Hematopoietic multipotent progenitor cell treated with erythropoietin and hydrocortisone succinate and interleukin-3 and kit ligand, for 15 days (in vitro differentiated cells): ENCODE measurements around the gene HSPA1B.
"Not testable (repeated sequence)": the region's sequence is repeated elsewhere in the genome, so short reads cannot be mapped to it uniquely, and the experiment has no call there.

ENCODE experiments used
- DNase-seq: peaks from one replicate; pipeline ENCODE4 v3.0.0-alpha.2; 2015; ENCODE audit warnings: low spot score

Gene HSPA1B

DNA sequence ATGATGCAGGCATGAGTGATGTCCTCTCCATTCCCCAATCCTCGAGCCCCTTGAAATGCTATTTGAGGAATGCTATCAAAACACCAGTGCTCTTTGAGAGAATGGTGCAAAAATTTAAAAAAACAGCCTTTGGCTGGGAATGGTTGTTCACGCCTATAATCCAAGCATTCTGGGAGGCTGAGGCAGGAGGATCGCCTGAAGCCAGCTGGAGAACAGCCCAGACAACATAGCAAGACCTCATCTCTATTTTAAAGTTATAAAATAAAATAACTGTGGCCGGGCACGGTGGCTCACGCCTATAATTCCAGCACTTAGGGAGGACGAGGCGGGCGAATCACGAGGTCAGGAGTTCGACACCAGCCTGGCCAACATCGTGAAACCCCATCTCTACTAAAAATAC, 27.8 kb upstream of the HSPA1B start:
- no peak for DNase-seq

DNA sequence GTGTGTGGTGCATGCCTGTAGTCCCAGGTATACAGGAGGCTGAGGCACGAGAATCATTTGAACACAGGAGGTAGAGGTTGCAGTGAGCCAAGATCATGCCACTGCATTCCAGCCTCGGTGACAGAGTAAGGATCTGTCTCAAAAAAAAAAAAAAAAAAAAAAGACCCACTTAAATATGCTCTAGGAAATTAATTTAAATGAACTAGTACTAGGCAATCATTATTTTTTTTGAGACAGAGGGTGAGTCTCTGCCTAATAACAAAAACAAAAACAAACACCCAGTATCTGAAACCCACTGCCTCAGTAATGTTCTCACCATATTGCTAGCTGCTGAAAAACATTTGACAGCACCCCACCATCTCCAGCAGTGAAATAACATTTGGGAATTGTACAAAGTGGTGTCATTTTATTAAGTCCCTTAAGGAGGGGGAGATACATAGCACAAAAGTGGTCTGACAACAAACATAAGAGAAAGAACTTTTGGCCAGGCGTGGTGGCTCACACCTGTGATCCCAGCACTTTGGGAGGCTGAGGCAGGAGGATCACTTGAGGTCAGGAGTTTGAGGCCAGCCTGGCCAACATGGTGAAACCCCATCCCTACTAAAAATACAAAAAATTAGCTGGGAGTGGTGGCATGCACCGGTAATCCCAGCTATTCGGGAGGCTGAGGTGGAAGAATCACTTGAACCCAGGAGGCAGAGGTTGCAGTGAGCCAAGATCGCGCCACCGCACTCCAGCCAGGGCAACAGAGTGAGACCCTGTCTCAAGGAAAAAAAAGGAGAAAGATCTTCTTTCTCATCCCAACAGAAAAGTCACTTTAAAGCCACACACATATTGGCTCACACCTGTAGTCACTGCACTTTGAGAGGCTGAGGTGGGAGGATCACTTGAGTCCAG, 26.3 kb upstream of the HSPA1B start:
- DNase-seq, result not testable (repeated sequence)

DNA sequence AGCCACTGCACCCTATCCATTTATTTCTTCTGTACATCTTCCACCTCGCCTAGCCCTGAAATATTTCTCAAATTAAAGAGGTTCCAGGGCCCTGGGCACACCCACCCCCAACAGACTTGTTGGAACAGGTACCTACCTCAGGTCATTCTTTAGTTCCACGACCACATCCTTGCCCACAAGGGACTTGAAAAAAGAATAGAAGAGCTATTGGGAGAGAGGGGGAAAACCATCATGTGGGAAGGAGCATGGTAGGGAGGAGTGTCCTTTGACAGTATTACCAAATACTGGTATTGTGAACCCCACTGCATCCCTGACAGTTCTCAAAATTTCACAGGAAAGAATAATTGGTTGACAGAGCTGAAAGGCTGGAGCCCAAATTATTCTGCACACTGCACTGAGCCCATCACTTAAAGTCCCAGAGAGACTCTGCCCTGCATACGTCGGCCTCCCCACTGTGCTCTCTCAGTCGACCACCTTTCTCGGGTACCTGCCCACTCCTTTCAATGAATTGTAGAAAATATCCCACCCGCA, 21.5 kb upstream of the HSPA1B start:
- DNase-seq, result no peak

DNA sequence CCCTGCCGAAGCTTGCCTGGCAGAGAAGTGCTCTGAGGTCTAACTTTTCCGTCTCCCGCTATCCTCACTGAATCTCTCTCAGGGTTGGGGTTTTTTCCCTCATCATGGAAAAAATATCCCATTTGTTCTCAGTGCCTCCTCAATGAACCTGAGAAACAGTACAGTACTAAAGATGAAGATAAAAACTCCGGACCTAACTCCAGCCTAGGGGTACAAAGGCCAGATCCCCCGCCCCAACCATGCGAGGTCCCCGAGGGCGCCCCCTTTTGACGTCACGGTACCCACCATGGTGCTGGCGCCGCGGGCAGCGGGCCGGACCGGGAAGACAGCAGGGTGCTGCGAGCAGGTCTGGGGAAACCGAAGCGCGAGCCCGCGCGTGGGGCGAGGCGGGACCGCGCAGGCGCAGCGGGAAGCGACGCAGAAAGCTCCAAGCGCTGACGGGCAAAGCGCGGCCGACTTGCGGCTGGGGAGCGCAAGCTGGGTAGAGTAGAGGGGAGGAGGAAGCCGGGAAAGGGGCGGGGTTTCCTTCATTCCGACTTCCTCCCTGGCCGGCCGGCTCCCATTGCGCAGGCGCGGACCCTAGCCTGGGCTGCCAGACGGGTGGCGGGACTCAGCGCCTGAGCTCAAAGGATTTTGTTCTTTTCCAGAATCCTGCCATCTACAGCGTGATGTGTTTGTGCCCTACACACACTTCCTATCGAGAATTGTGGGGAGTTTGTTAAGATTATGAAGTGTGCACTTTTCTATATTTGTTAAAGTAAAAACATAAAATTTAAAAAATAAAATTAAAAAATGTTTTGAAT, 20.9 kb upstream of the HSPA1B start, which contains the start of gene LSM2:
Gene LSM2, minus strand, starts transcription at position 497 of the 803 bp plus-strand sequence. Its CDS starts 209 bp downstream, at position 288.
- peak; percentile 97 for DNase-seq

DNA sequence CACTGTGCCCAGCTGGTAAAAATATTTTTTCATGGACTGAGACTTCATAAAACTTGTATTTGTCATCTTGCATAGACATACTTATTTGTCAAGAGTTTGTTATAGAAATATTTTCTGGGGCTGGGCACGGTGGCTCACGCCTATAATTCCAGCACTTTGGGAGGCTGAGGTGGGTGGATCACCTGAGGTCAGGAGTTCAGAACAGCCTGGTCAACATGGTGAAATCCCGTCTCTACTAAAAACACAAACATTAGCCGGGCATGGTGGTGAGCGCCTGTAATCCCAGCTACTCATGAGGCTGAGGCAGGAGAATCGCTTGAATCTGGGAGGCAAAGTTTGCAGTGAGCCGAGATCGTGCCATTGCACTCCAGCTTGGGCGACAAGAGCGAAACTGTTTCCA, 18.9 kb upstream of the HSPA1B start:
- DNase-seq, result not testable (repeated sequence)

DNA sequence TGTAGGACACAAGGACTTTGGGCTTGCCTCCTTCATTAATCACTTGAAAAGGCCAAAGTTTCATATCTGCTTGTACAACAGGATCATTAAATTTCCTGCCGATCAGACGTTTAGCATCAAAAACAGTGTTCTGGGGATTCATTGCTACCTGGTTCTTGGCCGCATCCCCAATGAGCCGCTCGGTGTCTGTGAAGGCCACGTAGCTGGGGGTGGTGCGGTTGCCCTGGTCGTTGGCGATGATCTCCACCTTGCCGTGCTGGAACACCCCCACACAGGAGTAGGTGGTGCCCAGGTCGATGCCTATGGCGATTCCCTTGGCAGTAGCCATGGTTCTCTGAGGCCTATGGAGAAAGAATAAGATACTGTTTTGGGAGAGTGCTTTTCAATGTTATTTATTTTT, 15.9 kb upstream of the HSPA1B start:
- no peak for DNase-seq

DNA sequence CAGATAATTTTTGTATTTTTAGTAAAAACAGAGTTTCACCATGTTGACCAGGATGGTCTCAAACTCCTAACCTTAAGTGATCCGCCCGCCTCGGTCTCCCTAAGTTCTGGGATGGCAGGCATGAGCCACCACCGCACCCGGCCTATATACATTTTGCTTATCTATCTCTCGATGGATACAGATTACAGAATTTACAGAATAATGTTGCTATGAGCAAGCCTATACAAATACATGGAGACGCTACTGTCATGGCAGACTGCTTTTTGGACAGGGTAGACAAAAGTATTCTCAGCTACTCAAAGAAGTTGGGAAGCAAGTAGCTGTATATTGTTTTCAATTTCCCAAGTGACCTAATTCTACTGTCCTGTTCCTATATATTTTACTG, 14.1 kb upstream of the HSPA1B start:
- DNase-seq, result no peak

DNA sequence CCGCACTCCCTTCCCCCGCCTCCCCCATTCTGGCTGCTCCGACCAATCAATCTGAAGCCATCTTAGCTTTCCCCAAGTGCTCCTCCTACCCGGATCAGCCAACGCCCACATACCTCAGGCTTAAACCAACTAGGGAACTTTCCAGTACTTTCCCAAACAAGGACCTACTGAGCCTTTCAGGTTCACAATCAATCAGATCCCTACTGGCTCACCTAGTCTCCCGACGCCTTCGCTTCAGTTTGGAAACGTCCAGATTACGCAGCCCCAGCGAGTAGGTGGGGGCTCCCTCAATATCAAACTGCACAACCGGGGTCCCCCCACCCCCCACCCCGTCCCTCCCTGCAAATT, 12.9 kb upstream of the HSPA1B start:
- DNase-seq, result peak; percentile 70

DNA sequence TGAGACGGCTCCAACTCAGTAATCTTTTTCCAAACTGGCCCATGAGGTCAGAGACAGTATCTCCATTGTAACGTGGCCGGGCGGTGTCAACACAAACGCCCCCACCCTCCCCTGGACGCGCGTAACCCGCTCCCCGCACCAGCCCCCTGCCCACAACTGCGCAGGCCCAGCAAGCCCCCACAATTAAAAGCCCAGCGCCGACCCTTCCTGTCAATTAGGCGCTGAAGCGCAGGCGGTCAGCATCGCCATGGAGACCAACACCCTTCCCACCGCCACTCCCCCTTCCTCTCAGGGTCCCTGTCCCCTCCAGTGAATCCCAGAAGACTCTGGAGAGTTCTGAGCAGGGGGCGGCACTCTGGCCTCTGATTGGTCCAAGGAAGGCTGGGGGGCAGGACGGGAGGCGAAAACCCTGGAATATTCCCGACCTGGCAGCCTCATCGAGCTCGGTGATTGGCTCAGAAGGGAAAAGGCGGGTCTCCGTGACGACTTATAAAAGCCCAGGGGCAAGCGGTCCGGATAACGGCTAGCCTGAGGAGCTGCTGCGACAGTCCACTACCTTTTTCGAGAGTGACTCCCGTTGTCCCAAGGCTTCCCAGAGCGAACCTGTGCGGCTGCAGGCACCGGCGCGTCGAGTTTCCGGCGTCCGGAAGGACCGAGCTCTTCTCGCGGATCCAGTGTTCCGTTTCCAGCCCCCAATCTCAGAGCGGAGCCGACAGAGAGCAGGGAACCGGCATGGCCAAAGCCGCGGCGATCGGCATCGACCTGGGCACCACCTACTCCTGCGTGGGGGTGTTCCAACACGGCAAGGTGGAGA, 12.3 kb upstream of the HSPA1B start, which contains the start of the genes HSPA1A and HSPA1L:
Gene HSPA1A, plus strand, starts transcription at position 519 of the 814 bp plus-strand sequence. Its CDS starts 214 bp downstream, at position 733.
Gene HSPA1L, minus strand, starts transcription at position 259 of the 814 bp plus-strand sequence. CDS start 3,311 bp downstream, outside the sequence.
- DNase-seq, result peak; percentile 77

DNA sequence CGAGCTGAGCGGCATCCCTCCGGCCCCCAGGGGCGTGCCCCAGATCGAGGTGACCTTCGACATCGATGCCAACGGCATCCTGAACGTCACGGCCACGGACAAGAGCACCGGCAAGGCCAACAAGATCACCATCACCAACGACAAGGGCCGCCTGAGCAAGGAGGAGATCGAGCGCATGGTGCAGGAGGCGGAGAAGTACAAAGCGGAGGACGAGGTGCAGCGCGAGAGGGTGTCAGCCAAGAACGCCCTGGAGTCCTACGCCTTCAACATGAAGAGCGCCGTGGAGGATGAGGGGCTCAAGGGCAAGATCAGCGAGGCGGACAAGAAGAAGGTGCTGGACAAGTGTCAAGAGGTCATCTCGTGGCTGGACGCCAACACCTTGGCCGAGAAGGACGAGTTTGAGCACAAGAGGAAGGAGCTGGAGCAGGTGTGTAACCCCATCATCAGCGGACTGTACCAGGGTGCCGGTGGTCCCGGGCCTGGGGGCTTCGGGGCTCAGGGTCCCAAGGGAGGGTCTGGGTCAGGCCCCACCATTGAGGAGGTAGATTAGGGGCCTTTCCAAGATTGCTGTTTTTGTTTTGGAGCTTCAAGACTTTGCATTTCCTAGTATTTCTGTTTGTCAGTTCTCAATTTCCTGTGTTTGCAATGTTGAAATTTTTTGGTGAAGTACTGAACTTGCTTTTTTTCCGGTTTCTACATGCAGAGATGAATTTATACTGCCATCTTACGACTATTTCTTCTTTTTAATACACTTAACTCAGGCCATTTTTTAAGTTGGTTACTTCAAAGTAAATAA, 10.2 kb upstream of the HSPA1B start:
- DNase-seq, result not testable (repeated sequence)

DNA sequence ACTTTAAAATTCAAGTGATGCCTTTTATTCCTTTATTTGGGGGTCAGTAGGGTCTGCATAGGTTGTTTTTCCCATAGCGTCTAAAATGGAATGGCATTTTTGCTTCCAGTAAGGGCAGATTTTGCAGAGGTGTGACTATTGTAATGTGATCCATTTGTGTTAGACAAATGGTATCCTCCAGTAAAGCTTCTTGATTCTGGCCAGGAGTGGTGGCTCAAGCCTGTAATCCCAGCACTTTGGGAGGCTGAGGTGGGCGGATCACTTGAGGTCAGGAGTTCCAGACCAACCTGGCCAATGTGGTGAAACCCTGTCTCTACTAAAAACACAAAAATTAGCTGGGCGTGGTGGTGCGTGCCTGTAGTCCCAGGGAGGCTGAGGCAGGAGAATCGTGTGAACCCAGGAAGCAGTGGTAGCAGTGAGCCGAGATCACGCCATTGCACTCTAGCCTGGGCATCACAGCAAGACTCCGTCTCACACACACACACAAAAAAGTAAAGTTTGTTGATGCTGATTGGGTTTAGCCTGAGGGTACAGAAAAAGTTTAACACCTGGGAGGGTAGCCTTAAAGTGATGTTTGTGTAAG, 9.5 kb upstream of the HSPA1B start:
- DNase-seq, result not testable (repeated sequence)

DNA sequence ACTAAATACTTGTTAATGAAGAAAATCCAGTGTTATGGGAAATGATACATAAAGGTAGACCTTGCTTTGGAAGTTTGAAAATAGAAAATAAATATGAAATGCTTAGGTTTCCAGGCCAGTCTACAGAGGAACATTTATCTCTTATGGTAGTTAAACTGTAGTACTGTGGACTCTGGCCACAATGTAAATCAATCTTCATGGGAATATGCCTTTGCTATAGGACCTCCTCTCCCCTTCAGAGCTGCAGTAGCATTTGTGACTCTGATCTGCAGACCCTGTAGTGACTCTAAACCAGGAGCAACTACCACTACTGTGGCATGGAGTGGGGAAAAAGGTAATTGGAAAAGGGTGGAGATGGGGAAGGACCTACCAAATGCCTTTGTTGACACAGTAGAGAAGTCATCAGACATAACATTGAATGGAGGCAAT, 7.7 kb upstream of the HSPA1B start:
- no peak for DNase-seq

DNA sequence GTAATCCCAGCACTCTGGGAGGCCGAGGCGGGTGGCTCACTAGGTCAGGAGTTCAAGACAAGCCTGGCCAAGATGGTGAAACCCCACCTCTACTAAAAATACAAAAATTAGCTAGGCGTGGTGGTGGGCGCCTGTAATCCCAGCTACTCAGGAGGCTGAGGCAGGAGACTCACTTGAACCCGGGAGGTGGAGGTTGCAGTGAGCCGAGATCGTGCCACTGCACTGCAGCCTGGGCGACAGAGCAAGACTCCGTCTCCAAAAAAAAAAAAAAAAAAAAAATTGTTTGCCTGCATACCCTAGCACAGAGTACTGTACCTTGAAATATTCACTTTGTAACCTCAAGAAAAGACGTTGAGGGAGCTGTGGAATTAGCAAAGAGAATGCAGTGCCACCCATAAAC, 7.1 kb upstream of the HSPA1B start:
- DNase-seq, result not testable (repeated sequence)

DNA sequence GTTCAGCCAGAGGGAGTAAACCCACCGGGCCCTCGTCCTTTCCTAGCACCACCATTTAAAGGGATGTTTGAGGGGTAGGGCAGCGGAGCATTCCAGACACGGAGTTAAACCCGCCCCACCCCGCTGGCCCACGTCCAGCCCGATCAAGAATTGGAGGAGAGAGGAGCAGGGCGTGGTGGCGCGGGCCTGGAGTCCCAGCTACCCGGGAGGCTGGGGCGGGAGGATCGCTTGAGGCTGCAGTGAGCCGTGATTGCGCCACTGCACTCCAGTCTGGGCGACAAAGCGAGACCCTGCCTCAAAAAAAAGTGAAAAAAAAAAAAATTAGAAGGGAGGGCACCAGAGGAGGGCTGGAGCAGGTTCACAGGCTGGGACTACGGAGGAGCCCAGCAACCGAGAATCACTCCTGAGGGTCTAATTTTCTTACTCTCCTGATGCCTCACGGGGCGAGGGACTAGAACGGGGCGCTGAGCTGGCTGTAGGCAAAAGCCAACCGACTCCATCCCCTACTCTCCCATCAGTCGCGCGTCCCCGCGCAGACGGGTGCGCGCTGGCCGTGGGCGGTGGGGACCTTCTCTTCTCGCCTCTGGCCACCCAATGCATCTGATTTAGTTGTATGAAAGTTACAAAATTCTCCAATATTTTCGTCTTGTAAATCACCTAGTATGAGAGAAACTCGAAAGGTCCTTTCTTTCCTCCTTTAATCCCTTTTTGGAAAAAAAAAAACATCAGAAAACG, 6.1 kb upstream of the HSPA1B start:
- peak; percentile 73 for DNase-seq

DNA sequence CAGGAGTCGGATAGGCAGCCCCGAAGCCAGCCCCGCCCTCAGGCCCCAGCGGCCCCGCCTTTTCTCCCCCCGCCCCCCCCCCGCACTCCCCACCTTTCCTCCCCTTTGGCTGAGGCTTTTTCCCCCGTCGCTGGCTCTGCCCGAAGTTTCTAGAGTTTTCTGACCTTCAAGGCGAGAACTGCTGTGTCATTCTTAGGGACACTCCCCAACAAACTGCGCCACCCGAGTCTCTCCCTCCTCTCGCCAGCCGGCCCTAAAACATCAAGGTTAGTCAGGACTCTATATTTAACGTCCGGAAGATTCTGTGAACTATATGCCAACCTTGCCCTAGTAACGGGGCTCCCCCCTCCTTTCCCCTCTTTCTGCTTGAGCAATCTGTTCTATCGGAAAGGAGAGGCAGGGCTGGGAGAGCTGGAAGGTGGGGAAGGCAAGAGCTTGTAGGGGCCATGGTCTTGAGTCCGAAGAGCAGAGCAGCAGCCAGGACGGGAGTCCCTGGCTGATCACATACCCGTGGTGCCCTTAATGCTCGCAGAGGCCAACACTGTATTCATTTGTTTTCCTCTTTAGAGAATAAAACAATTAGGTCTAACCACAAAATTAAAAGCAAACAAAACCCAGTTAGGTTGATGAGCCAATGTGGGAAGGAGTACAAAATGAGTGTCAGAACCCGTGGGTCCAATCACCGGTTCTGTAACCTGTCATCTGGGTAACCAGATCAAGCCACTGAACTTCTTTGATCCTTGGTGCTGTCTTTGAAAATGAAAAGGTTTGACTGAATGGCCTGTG, 5.3 kb upstream of the HSPA1B start:
- peak; percentile 92 for DNase-seq

DNA sequence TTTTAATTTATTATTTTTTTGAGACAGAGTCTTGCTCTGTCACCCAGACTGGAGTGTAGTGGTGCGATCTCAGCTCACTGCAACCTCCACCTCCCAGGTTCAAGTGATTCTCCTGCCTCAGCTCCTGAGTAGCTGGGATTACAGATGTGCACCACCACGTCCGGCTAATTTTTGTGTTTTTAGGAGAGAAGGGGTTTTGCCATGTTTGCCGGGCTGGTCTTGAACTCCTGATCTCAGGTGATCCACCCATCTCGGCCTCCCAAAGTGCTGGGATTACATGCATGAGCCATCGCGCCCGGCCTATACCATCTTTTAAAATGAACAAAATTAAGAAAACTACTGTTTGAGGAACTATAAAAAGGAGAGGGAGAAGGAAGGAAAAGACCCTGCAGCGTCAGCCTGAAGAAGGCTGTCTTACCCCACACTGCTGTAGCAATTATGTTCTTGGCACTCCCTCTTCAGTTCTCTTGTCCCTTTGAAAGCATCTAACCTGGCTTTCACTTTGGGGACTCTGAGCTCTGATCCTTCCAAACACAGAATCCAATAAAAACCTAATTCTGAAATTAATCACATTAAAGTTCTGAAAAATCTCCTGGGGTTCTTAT, 3.8 kb upstream of the HSPA1B start:
- DNase-seq, result not testable (repeated sequence)

DNA sequence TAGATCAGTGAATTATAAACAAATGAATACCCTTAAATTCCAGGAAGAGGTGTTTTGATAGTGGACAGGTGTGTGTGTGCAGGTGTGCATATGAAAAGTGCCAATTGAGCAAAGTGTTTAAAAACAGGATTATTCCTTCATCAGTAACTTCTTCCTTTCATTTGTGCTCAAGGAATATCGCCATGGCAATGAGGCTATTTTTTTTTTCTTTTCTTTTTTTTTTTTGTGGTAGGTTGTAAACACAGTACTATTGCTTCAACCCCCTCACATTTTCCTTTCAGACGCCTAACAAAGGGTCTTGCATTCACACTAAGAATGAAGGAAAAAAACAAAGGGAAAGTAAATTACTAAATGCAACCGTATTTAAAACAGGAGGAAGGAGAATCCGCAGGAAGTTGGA, 2.0 kb upstream of the HSPA1B start:
- DNase-seq, result no peak

DNA sequence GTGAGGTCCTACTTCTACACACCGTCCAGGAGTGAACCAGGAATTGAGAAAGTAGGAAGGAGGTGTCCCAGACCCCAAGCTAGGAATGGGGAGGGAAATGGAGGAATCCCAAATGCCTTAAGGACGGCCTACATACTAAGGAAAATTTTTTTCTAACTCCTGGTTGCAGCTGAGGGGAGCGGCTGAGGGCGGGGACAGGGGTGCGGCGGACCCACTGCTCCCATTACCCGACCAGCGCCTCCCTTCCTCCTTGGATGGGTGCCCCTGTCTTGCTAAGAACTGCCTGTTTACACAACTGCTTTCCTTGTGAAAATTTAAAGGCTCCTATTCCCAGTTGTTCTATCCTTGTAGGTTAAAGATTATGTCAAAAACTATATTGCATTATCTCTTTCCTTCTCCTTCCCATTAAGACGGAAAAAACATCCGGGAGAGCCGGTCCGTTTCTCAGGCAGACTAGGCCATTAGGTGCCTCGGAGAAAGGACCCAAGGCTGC, 699 bp upstream of the HSPA1B start:
- DNase-seq, result no peak
